ENCODE data around the gene LRRC71. TPM values are rescaled to one million over a fixed set of nuclear protein-coding genes. Genes with fewer than 3 reads are reported as not detected.

LRRC71 gene
- total and polyA plus RNA-seq, 2 of the 8 experiments (the other 6 are each of a cell fraction or from before 2014, with no cell fraction given) = 0.05 TPM; not detected in 1

GRCh38 chr1:156944848-156945247 is 24.4 kb downstream of the LRRC71 start:
- Histone ChIP-seq H3K27me3 (replicated peaks in 1 of 4; ENCODE audit: control insufficient read depth in 3 of 4, extremely low read depth in 1 of 4, insufficient read depth in 3 of 4, low read length in 3 of 4) (no peaks in the 10 kb centered on the region), H4K8ac (ENCODE audit: extremely low read depth, insufficient read depth, low read length) (peak overlapping the region; percentile 36; the same call in 1 of the 2 replicates), H3K36me3 (ENCODE audit: control insufficient read depth in 2 of 4, insufficient read depth in 4 of 4, low read length in 3 of 4) (peaks cover 35 to 73% (median 54%) of the 10 kb centered on the region in 4 experiments), H2BK15ac (ENCODE audit: low read length) (no peak overlapping the region), H3K27ac (ENCODE audit: low read depth, low read length) (no peak overlapping the region), H3K79me2 (ENCODE audit: control insufficient read depth in 1 of 2, insufficient read depth in 2 of 2, low read length in 2 of 2) (no peaks in the 10 kb centered on the region), H2BK12ac (ENCODE audit: low read depth, low read length) (no peak overlapping the region), H2BK120ac (replicated peaks; ENCODE audit: low read depth, low read length) (no peak overlapping the region), H3K23ac (ENCODE audit: insufficient read length) (no peak overlapping the region), H4K5ac (ENCODE audit: insufficient read length, low read depth, low read length) (no peak overlapping the region), H3K4ac (replicated peaks; ENCODE audit: insufficient read length, low read depth, low read length) (no peak overlapping the region), H3K79me1 (ENCODE audit: low read depth, low read length) (peaks cover 2% of the 10 kb centered on the region), H3K14ac (ENCODE audit: insufficient read length) (no peak overlapping the region), H4K20me1 (replicated peaks in 1 of 2; ENCODE audit: control insufficient read depth in 1 of 2, insufficient read depth in 2 of 2, low read length in 2 of 2) (peaks cover 7 to 13% of the 10 kb centered on the region in 2 experiments), H3K23me2 (ENCODE audit: low read depth, low read length) (no peaks in the 10 kb centered on the region), H3K4me3 (ENCODE audit: extremely low read depth in 1 of 4, insufficient read depth in 2 of 4, low read depth in 3 of 4, low read length in 4 of 4) (no peak overlapping the region), H2BK20ac (ENCODE audit: low read length) (no peak overlapping the region), H3K4me2 (ENCODE audit: insufficient read depth in 1 of 2, low read depth in 2 of 2, low read length in 2 of 2) (no peak overlapping the region), H4K91ac (replicated peaks; ENCODE audit: insufficient read length, low read length) (no peak overlapping the region), H2AFZ (ENCODE audit: low read length) (no peak overlapping the region), H3K4me1 (replicated peaks in 1 of 4; ENCODE audit: control insufficient read depth in 3 of 4, insufficient read depth in 4 of 4, low read length in 3 of 4) (no peaks in the 10 kb centered on the region), H2AK5ac (ENCODE audit: low read depth, low read length) (no peak overlapping the region), H3K56ac (replicated peaks; ENCODE audit: insufficient read length, low read depth, low read length) (no peak overlapping the region), H3K18ac (ENCODE audit: extremely low read depth, low read length) (no peak overlapping the region), H3K9me3 (ENCODE audit: insufficient read depth in 2 of 2, low read depth in 1 of 2, low read length in 1 of 2) (no peaks in the 10 kb centered on the region), H3K9ac (replicated peaks in 1 of 4; ENCODE audit: extremely low read depth in 1 of 4, low read depth in 3 of 4, low read length in 3 of 4) (no peak overlapping the region), H2BK5ac (ENCODE audit: low read depth, low read length) (no peak overlapping the region)
- POLR2A ChIA-PET (ENCODE audit: partially characterized antibody) = interaction anchor here (1.0 kb wide), 1 partner anchor 8 kb away, joined by 3 read pairs; no protein-coding TSS in a partner anchor
- TF ChIP-seq GTF2F1 (IDR thresholded peaks at IDR 0.05; ENCODE audit: borderline replicate concordance, low read depth, low read length) = no peak
- TF ChIP-seq RXRA (IDR thresholded peaks at IDR 0.05; ENCODE audit: insufficient read depth, low read depth, low read length) = no peak
- TF ChIP-seq, protein P1, sequence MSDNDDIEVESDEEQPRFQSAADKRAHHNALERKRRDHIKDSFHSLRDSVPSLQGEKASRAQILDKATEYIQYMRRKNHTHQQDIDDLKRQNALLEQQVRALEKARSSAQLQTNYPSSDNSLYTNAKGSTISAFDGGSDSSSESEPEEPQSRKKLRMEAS (IDR thresholded peaks at IDR 0.05) = no peak
- TF ChIP-seq CREB1 (IDR thresholded peaks at IDR 0.05) = no peak
- no peak for TF ChIP-seq SIX5 (IDR thresholded peaks at IDR 0.05; ENCODE audit: low read depth, low read length)
- TF ChIP-seq EGR1 (IDR thresholded peaks at IDR 0.05; ENCODE audit: borderline replicate concordance, low read depth, low read length) = no peak
- TF ChIP-seq ATF2 (IDR thresholded peaks at IDR 0.05; ENCODE audit: low read length) = no peak
- no peak for TF ChIP-seq KDM4A (IDR thresholded peaks at IDR 0.05; ENCODE audit: low read depth, low read length, severe bottlenecking)
- WGBS, 2 experiments (ENCODE audit: extremely low coverage in 1 of 2, insufficient coverage in 1 of 2, insufficient read length in 1 of 2, insufficient replicate concordance in 2 of 2, low coverage in 1 of 2, low lambda C conversion rate in 2 of 2, missing lambda C conversion rate in 1 of 2) = 92% methylated on average over 8 of the region's 8 CpGs; no CpG with 5 or more reads in 1 of the 2 experiments
- DNase-seq (ENCODE audit: low read depth in 1 of 2, low spot score in 2 of 2) (no peak), FAIRE-seq (no peak)
- CTCF ChIA-PET (ENCODE audit: partially characterized antibody) = no interaction called here
